Karpas-422 (cell line): Measurements from ENCODE around the gene MAP7. TPM values are rescaled to one million over a fixed set of nuclear protein-coding genes. Genes with fewer than 3 reads are reported as not detected.
"Not testable (repeated sequence)": the region's sequence is repeated elsewhere in the genome, so short reads cannot be mapped to it uniquely, and the experiment has no call there.

ENCODE experiments used
- DNase-seq: peaks from one replicate; pipeline ENCODE4 v3.0.0-alpha.2; 2015
- H2AFZ ChIP-seq: fragments of 200-600 bp; sonication (generic); 2 replicates; pipeline ENCODE4 v1.6.1; 2014; ENCODE audit warnings: antibody characterized with exemption, low read length, mixed read lengths
- H3K27ac ChIP-seq: fragments of 200-600 bp; sonication (generic); 2 replicates; pipeline ENCODE4 v1.5.1; 2014; ENCODE audit warnings: mild to moderate bottlenecking, low read length, moderate library complexity
- H3K27me3 ChIP-seq: fragments of 200-600 bp; sonication (generic); 2 replicates; pipeline ENCODE4 v1.6.1; 2014; ENCODE audit warnings: low read length, mixed read lengths
- H3K36me3 ChIP-seq: fragments of 200-600 bp; sonication (generic); 2 replicates; pipeline ENCODE4 v1.6.1; 2014; ENCODE audit warnings: low read length, mixed read lengths; ENCODE audit not compliant: insufficient read depth
- H3K4me1 ChIP-seq: fragments of 200-600 bp; sonication (generic); 2 replicates; pipeline ENCODE4 v1.6.1; 2014; ENCODE audit warnings: mild to moderate bottlenecking, low read length, mixed read lengths
- H3K4me2 ChIP-seq: fragments of 200-600 bp; sonication (generic); 2 replicates; pipeline ENCODE4 v1.6.1; 2014; ENCODE audit warnings: low read length, low read depth, mild to moderate bottlenecking; ENCODE audit not compliant: poor library complexity, severe bottlenecking
- H3K4me3 ChIP-seq: fragments of 200-600 bp; sonication (generic); 2 replicates; pipeline ENCODE4 v1.5.1; 2014; ENCODE audit warnings: mild to moderate bottlenecking, antibody characterized with exemption, low read length, mixed read lengths
- H3K79me2 ChIP-seq: fragments of 200-600 bp; sonication (generic); 2 replicates; pipeline ENCODE4 v1.6.1; 2014; ENCODE audit warnings: mild to moderate bottlenecking, low read length, mixed read lengths
- H3K9ac ChIP-seq: fragments of 200-600 bp; sonication (generic); 2 replicates; pipeline ENCODE4 v1.6.0; 2014; ENCODE audit warnings: low read length
- H3K9me2 ChIP-seq: fragments of 200-600 bp; sonication (generic), shearing (Covaris generic); replicated peaks from 2 replicates; pipeline ENCODE4 v1.6.0; 2014; ENCODE audit warnings: mild to moderate bottlenecking, low read length, moderate library complexity; ENCODE audit not compliant: insufficient read depth
- H3K9me3 ChIP-seq: fragments of 300-700, 200-600 bp; sonication (generic); 2 replicates; pipeline ENCODE4 v1.6.1; 2014; ENCODE audit warnings: low read length, mixed read lengths
- H4K20me1 ChIP-seq: fragments of 200-600 bp; sonication (generic); 2 replicates; pipeline ENCODE4 v1.6.1; 2014; ENCODE audit warnings: mild to moderate bottlenecking, antibody characterized with exemption, low read length, low read depth; ENCODE audit not compliant: insufficient read depth
- total RNA-seq: library from RNA; depleted of rRNA; stranded (reverse); fragments of >200 nt; shearing (Covaris generic); gene quantifications from 2 replicates; pipeline ENCODE4 v1.2.3, GENCODE V29; 2014; ENCODE audit warnings: low replicate concordance

The MAP7 gene
- total RNA-seq, 1 experiment from 2014 or later = not detected

GRCh38 chr6:136483005-136483404, 67.2 kb downstream of the MAP7 start:
- not testable (repeated sequence) for H3K79me2 ChIP-seq, H3K4me2 ChIP-seq, H3K9ac ChIP-seq, DNase-seq, H3K36me3 ChIP-seq, H3K27me3 ChIP-seq, H3K4me1 ChIP-seq, H2AFZ ChIP-seq, H3K9me3 ChIP-seq, H3K4me3 ChIP-seq, H3K9me2 ChIP-seq, H4K20me1 ChIP-seq, H3K27ac ChIP-seq

- H3K79me2 ChIP-seq = no peaks in the 10 kb centered on the region
Observed at GRCh38 chr6:136477548-136477947, 72.7 kb downstream of the MAP7 start.

GRCh38 chr6:136475686-136476085, 74.5 kb downstream of the MAP7 start:
- Histone ChIP-seq H3K4me1 (no peaks in the 10 kb centered on the region), H3K4me2 (no peak overlapping the region), H3K9me2 (no peaks in the 10 kb centered on the region), H3K9me3 (no peaks in the 10 kb centered on the region), H3K79me2 (no peaks in the 10 kb centered on the region), H4K20me1 (no peaks in the 10 kb centered on the region), H3K27me3 (no peaks in the 10 kb centered on the region), H3K27ac (no peak overlapping the region), H3K4me3 (no peak overlapping the region), H3K9ac (no peak overlapping the region), H2AFZ (no peak overlapping the region), H3K36me3 (no peaks in the 10 kb centered on the region)
- DNase-seq = no peak

More at GRCh38 chr6:136477548-136477947, 72.7 kb downstream of the MAP7 start:
- Histone ChIP-seq H3K9me3 (no peaks in the 10 kb centered on the region), H3K9me2 (no peaks in the 10 kb centered on the region), H3K27me3 (no peaks in the 10 kb centered on the region), H3K36me3 (no peaks in the 10 kb centered on the region), H3K4me3 (no peak overlapping the region), H4K20me1 (no peaks in the 10 kb centered on the region), H3K27ac (no peak overlapping the region), H3K9ac (no peak overlapping the region), H3K4me1 (no peaks in the 10 kb centered on the region), H3K4me2 (no peak overlapping the region), H2AFZ (no peak overlapping the region)
- DNase-seq = no peak

GRCh38 chr6:136474241-136474640, 76.0 kb downstream of the MAP7 start:
- Histone ChIP-seq H3K9me2 (no peaks in the 10 kb centered on the region), H3K27ac (no peak overlapping the region), H3K79me2 (no peaks in the 10 kb centered on the region), H3K4me2 (no peak overlapping the region), H3K36me3 (no peaks in the 10 kb centered on the region), H3K9ac (no peak overlapping the region), H4K20me1 (no peaks in the 10 kb centered on the region), H3K4me1 (no peaks in the 10 kb centered on the region), H3K27me3 (no peaks in the 10 kb centered on the region), H2AFZ (no peak overlapping the region), H3K4me3 (no peak overlapping the region), H3K9me3 (no peaks in the 10 kb centered on the region)
- no peak for DNase-seq

GRCh38 chr6:136471922-136472321, 78.3 kb downstream of the MAP7 start:
- no peak for DNase-seq
- no peak overlapping the region for H3K27ac ChIP-seq
- H3K4me3 ChIP-seq = no peak overlapping the region
- H3K4me2 ChIP-seq = no peak overlapping the region
- H3K9ac ChIP-seq = no peak overlapping the region
- H3K4me1 ChIP-seq = no peaks in the 10 kb centered on the region
- no peak overlapping the region for H2AFZ ChIP-seq
- H3K27me3 ChIP-seq = no peaks in the 10 kb centered on the region
- H3K9me2 ChIP-seq = no peaks in the 10 kb centered on the region
- no peaks in the 10 kb centered on the region for H4K20me1 ChIP-seq
- H3K36me3 ChIP-seq = no peaks in the 10 kb centered on the region
- no peaks in the 10 kb centered on the region for H3K9me3 ChIP-seq
- H3K79me2 ChIP-seq = no peaks in the 10 kb centered on the region

- H3K4me1 ChIP-seq = no peaks in the 10 kb centered on the region
- no peak overlapping the region for H2AFZ ChIP-seq
- no peak for DNase-seq
- no peaks in the 10 kb centered on the region for H3K27me3 ChIP-seq
- H4K20me1 ChIP-seq = no peaks in the 10 kb centered on the region
- H3K9ac ChIP-seq = no peak overlapping the region
- no peak overlapping the region for H3K27ac ChIP-seq
- no peak overlapping the region for H3K4me2 ChIP-seq
- H3K9me2 ChIP-seq = no peaks in the 10 kb centered on the region
- no peaks in the 10 kb centered on the region for H3K9me3 ChIP-seq
- no peak overlapping the region for H3K4me3 ChIP-seq
- no peaks in the 10 kb centered on the region for H3K36me3 ChIP-seq
- no peaks in the 10 kb centered on the region for H3K79me2 ChIP-seq
Observed at GRCh38 chr6:136471372-136471771, 78.8 kb downstream of the MAP7 start.

GRCh38 chr6:136470044-136470443, 80.2 kb downstream of the MAP7 start:
- H3K4me3 ChIP-seq = no peak overlapping the region
- no peaks in the 10 kb centered on the region for H3K9me3 ChIP-seq
- H2AFZ ChIP-seq = no peak overlapping the region
- H3K4me2 ChIP-seq = no peak overlapping the region
- H3K79me2 ChIP-seq = no peaks in the 10 kb centered on the region
- no peaks in the 10 kb centered on the region for H3K27me3 ChIP-seq
- H3K36me3 ChIP-seq = no peaks in the 10 kb centered on the region
- H3K9ac ChIP-seq = no peak overlapping the region
- H3K9me2 ChIP-seq = no peaks in the 10 kb centered on the region
- no peaks in the 10 kb centered on the region for H3K4me1 ChIP-seq
- H3K27ac ChIP-seq = no peak overlapping the region
- no peak for DNase-seq
- no peaks in the 10 kb centered on the region for H4K20me1 ChIP-seq

GRCh38 chr6:136469154-136469553, 81.1 kb downstream of the MAP7 start:
- Histone ChIP-seq H3K4me1 (no peaks in the 10 kb centered on the region), H3K27ac (no peak overlapping the region), H3K9me3 (no peaks in the 10 kb centered on the region), H3K27me3 (no peaks in the 10 kb centered on the region), H4K20me1 (no peaks in the 10 kb centered on the region), H3K79me2 (no peaks in the 10 kb centered on the region), H2AFZ (no peak overlapping the region), H3K36me3 (no peaks in the 10 kb centered on the region), H3K4me3 (no peak overlapping the region), H3K9ac (no peak overlapping the region), H3K9me2 (no peaks in the 10 kb centered on the region), H3K4me2 (no peak overlapping the region)
- no peak for DNase-seq

GRCh38 chr6:136468711-136469110, 81.5 kb downstream of the MAP7 start:
- no peaks in the 10 kb centered on the region for H3K36me3 ChIP-seq
- H3K4me3 ChIP-seq = no peak overlapping the region
- H3K4me2 ChIP-seq = no peak overlapping the region
- H3K4me1 ChIP-seq = no peaks in the 10 kb centered on the region
- no peak for DNase-seq
- H3K9me3 ChIP-seq = no peaks in the 10 kb centered on the region
- no peak overlapping the region for H2AFZ ChIP-seq
- no peaks in the 10 kb centered on the region for H3K79me2 ChIP-seq
- H4K20me1 ChIP-seq = no peaks in the 10 kb centered on the region
- H3K27me3 ChIP-seq = no peaks in the 10 kb centered on the region
- no peaks in the 10 kb centered on the region for H3K9me2 ChIP-seq
- no peak overlapping the region for H3K27ac ChIP-seq
- no peak overlapping the region for H3K9ac ChIP-seq
